Vagina (tissue), 2 donors: ENCODE data around the gene KLC4.

Experiments used
- POLR2AphosphoS5 ChIP-seq, 2 donors: sonication (generic); formaldehyde crosslinking; IDR thresholded peaks; one replicate each; pipeline ENCODE4 v1.9.0; 2017; ENCODE audit warnings: antibody characterized with exemption in 2 of 2, mild to moderate bottlenecking in 2 of 2, low read depth in 1 of 2; ENCODE audit not compliant: insufficient read depth in 1 of 2
- TF ChIP-seq, protein P1 (sequence below), 3 experiments: fragments of 450-650 bp in 2 of 3; fragments of 200-600 bp in 1 of 3; sonication (generic) in 1 of 3; IDR thresholded peaks; one replicate each; pipeline ENCODE4 v1.5.1; 2017 to 2019; ENCODE audit warnings: antibody characterized with exemption in 3 of 3, mild to moderate bottlenecking in 2 of 3, moderate library complexity in 2 of 3

DNA sequence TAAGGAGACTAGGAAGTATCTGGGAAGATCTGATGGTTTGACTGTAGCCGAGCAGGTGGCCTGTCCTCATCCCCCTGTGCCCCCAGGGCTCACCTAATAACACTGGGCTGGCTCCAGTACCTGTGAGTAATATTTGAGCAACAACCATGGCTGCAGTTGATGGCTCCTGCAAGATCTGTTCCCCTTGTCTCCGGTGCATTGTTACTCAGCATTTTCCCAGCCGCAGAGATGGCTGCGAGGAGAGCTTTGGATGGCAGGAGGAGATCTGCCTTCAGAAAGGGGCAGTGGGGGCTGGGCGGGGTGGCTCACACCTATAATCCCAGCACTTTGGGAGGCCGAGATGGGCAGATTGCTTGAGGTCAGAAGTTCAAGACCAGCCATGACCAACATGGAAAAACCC, 55.9 kb downstream of the KLC4 start:
- TF ChIP-seq, protein P1, sequence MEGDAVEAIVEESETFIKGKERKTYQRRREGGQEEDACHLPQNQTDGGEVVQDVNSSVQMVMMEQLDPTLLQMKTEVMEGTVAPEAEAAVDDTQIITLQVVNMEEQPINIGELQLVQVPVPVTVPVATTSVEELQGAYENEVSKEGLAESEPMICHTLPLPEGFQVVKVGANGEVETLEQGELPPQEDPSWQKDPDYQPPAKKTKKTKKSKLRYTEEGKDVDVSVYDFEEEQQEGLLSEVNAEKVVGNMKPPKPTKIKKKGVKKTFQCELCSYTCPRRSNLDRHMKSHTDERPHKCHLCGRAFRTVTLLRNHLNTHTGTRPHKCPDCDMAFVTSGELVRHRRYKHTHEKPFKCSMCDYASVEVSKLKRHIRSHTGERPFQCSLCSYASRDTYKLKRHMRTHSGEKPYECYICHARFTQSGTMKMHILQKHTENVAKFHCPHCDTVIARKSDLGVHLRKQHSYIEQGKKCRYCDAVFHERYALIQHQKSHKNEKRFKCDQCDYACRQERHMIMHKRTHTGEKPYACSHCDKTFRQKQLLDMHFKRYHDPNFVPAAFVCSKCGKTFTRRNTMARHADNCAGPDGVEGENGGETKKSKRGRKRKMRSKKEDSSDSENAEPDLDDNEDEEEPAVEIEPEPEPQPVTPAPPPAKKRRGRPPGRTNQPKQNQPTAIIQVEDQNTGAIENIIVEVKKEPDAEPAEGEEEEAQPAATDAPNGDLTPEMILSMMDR (IDR thresholded peaks at IDR 0.05), result no peak
- TF ChIP-seq POLR2AphosphoS5 (IDR thresholded peaks at IDR 0.05; ENCODE audit: insufficient read depth in 1 of 2, low read depth in 1 of 2), result no peak
